Measurements from ENCODE around the gene PANX2. TPM values are rescaled to one million over a fixed set of nuclear protein-coding genes. Genes with fewer than 3 reads are reported as not detected.
A peak's percentile ranks its signal among the peaks of the same experiment; 100 is the strongest.

PANX2 gene
- total RNA-seq, 1 donor from 2014 or later: 3.0 TPM

GRCh38 chr22:50208939-50209892 lies 38.7 kb downstream of the PANX2 start:
- TF ChIP-seq CTCF (IDR thresholded peaks at IDR 0.05): no peak
- intact Hi-C loops (cut with DNase I): no loop called here

GRCh38 chr22:50209893-50210292 lies 39.4 kb downstream of the PANX2 start:
- no peaks in the 10 kb centered on the region for H3K27me3 ChIP-seq
- peak; percentile 81 for DNase-seq
- H3K4me1 ChIP-seq: peaks cover 9% of the 10 kb centered on the region
- H3K27ac ChIP-seq: no peak overlapping the region
- intact Hi-C loops (cut with DNase I): loop anchor here (10.0 kb wide), 1 partner anchor 65 kb away; no protein-coding TSS in a partner anchor
- H3K36me3 ChIP-seq: peaks cover 80% of the 10 kb centered on the region
- H3K9me3 ChIP-seq: no peaks in the 10 kb centered on the region
- TF ChIP-seq CTCF (IDR thresholded peaks at IDR 0.05): peak; percentile 83
- peak; percentile 68 for ATAC-seq
- no peak overlapping the region for H3K4me3 ChIP-seq

More at GRCh38 chr22:50208939-50209892, 38.7 kb downstream of the PANX2 start:
- H3K36me3 ChIP-seq: peaks cover 74% of the 10 kb centered on the region
- peaks cover 9% of the 10 kb centered on the region for H3K4me1 ChIP-seq
- ATAC-seq (peak; percentile 1), DNase-seq (no peak)
- no peaks in the 10 kb centered on the region for H3K9me3 ChIP-seq
- no peaks in the 10 kb centered on the region for H3K27me3 ChIP-seq
- H3K4me3 ChIP-seq: no peak overlapping the region
- H3K27ac ChIP-seq: no peak overlapping the region

GRCh38 chr22:50210378-50211139 lies 40.0 kb downstream of the PANX2 start:
- no peak overlapping the region for H3K27ac ChIP-seq
- no peak for ATAC-seq

DNA sequence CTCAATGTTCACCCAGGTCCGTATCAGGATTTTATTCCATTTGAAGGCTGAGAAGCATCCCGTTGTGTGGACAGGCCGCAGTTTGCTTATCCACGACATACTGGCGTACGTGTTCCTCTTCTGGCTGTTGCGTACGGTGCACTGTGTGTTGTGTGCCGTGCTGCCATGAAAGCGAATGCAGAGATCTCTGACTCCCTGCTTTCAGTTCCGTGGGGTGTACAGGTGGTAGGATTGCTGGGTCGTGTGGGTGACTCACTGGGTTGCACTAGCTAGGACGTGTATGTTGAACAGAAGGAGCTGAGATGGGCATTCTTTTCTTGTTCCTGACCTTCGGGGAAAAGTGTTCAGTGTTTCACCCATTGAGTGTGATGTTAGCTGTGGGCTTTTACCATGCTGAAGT lies 40.6 kb downstream of the PANX2 start:
- H3K27me3 ChIP-seq: no peaks in the 10 kb centered on the region
- H3K27ac ChIP-seq: no peak overlapping the region
- intact Hi-C loops (cut with DNase I): loop anchor here (10.0 kb wide), 1 partner anchor 66 kb away; no protein-coding TSS in a partner anchor
- H3K4me1 ChIP-seq: peaks cover 9% of the 10 kb centered on the region
- ATAC-seq (no peak), DNase-seq (no peak)
- H3K36me3 ChIP-seq: peaks cover 89% of the 10 kb centered on the region
- H3K9me3 ChIP-seq: no peaks in the 10 kb centered on the region
- no peak for TF ChIP-seq CTCF (IDR thresholded peaks at IDR 0.05)
- H3K4me3 ChIP-seq: no peak overlapping the region

More at GRCh38 chr22:50210378-50211139, 40.0 kb downstream of the PANX2 start:
- Histone ChIP-seq H3K9me3 (no peaks in the 10 kb centered on the region), H3K27me3 (no peaks in the 10 kb centered on the region), H3K36me3 (peaks cover 86% of the 10 kb centered on the region), H3K4me1 (peaks cover 9% of the 10 kb centered on the region), H3K4me3 (no peak overlapping the region)
- TF ChIP-seq CTCF (IDR thresholded peaks at IDR 0.05): no peak
- intact Hi-C loops (cut with DNase I): loop anchor here (10.0 kb wide), 1 partner anchor 66 kb away; no protein-coding TSS in a partner anchor
- no peak for DNase-seq

DNA sequence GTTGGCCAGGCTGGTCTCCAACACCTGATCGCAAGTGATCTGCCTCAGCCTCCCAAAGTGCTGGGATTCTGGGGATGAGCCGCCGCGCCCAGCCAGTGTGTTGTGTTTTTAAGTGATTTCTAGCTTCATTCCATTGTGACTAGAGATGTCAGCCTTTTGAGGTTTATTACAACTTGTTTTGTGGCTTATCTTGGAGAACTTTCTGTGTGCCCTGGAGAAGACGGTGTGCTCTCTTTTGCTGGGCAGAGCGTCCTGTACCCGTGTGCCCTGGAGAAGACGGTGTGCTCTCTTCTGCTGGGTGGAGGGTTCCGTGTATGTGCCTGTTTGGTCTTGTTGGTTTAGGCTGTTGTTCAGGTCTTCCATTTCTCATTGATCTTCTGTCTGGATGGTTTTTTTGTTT lies 42.7 kb downstream of the PANX2 start:
- intact Hi-C loops (cut with DNase I): loop anchor here (10.0 kb wide), 1 partner anchor 68 kb away; no protein-coding TSS in a partner anchor
- Histone ChIP-seq H3K27me3 (no peaks in the 10 kb centered on the region), H3K36me3 (peaks cover 89% of the 10 kb centered on the region), H3K4me3 (no peak overlapping the region), H3K4me1 (no peaks in the 10 kb centered on the region), H3K9me3 (no peaks in the 10 kb centered on the region), H3K27ac (no peak overlapping the region)
- DNase-seq (no peak), ATAC-seq (no peak)
- TF ChIP-seq CTCF (IDR thresholded peaks at IDR 0.05): no peak
